Astrocyte of the cerebellum (primary cell): ENCODE results near the gene GAGE10.
"Not testable (repeated sequence)": the region's sequence is repeated elsewhere in the genome, so short reads cannot be mapped to it uniquely, and the experiment has no call there.

Source experiments
- DNase-seq: peaks from one replicate; pipeline ENCODE4 v3.0.0-alpha.2; 2011; ENCODE audit warnings: low read depth
- H3K4me3 ChIP-seq: 2 replicates; pipeline ENCODE4 v1.5.1; 2011; ENCODE audit warnings: mild to moderate bottlenecking, low read depth, low read length, moderate library complexity
- CTCF ChIP-seq: IDR thresholded peaks from 2 replicates; pipeline ENCODE4 v1.5.1; 2012; ENCODE audit warnings: low read length, low read depth, moderate library complexity, mild to moderate bottlenecking; ENCODE audit errors: missing control alignments
- in situ Hi-C: cut with HindIII; loops from 2 replicates; pipeline ENCODE4 v1.10.0; 2017; ENCODE audit warnings: low sequenced_read_pairs

Gene GAGE10

GRCh38 chrX:49286136-49286535 lies 17.3 kb upstream of the GAGE10 start:
- in situ Hi-C loops: no loop called here
- DNase-seq: no peak
- no peak overlapping the region for H3K4me3 ChIP-seq
- TF ChIP-seq CTCF: no peak

- H3K4me3 ChIP-seq: no peak overlapping the region
- in situ Hi-C loops: no loop called here
- TF ChIP-seq CTCF: no peak
- no peak for DNase-seq
These were observed 16.9 kb upstream of the GAGE10 start for GRCh38 chrX:49286581-49286980.

- no peak for TF ChIP-seq CTCF
These were observed 15.8 kb upstream of the GAGE10 start for GRCh38 chrX:49287665-49288064.

GRCh38 chrX:49290215-49290614 lies 13.2 kb upstream of the GAGE10 start:
- H3K4me3 ChIP-seq: no peak overlapping the region
- DNase-seq: no peak
- in situ Hi-C loops: no loop called here
- TF ChIP-seq CTCF: no peak

More at GRCh38 chrX:49287665-49288064, 15.8 kb upstream of the GAGE10 start:
- in situ Hi-C loops: no loop called here
- H3K4me3 ChIP-seq: no peak overlapping the region
- no peak for DNase-seq

DNA sequence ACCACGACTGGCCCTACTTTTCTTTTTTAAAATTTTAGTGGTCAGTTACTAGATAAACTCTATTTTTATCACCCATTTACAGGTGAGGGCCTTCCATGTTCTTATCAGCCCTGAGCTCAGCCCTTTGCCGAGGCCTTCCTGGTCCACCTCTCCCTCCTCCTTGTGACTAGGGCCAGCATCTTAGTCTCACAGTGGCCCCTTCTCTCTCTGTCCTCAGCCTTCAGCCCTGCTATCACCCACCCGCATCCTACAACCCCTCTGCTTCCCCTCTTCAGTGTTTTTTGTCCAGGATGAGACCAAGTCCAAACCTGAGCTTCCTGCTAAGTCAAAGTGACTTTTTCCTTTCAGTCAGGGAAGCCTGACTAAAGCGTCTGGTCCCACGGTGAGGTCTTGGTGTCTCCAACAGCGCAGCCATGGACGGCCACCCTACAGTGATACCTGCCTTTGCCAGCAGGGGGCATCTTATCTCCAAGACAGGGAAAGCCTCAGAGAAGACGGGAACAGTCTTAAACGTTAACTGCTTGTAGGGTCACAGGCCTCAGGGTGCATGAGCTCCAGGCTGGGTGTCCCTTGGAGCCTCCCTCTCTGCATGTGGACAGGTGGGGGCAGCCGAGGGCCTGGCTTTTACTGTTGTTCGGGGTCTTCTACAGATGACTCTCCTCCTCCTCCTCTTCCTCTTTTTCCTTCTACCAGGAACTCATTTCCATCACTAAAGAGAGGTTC lies 11.7 kb upstream of the GAGE10 start:
- no peak overlapping the region for H3K4me3 ChIP-seq
- peak; percentile 59 for TF ChIP-seq CTCF
- in situ Hi-C loops: no loop called here
- DNase-seq: peak; percentile 22

- no peak for TF ChIP-seq CTCF
- no peak overlapping the region for H3K4me3 ChIP-seq
- in situ Hi-C loops: no loop called here
- no peak for DNase-seq
These were observed 10.8 kb upstream of the GAGE10 start for GRCh38 chrX:49292400-49293362.

- H3K4me3 ChIP-seq, DNase-seq, in situ Hi-C loops: not testable (repeated sequence)
These were observed 4.2 kb upstream of the GAGE10 start for GRCh38 chrX:49299293-49299692.
